Neural cell (in vitro differentiated cells): ENCODE measurements around the gene ANKZF1. TPM values are rescaled to one million over a fixed set of nuclear protein-coding genes. Genes with fewer than 3 reads are reported as not detected.

Experiments used
- H2AFZ ChIP-seq: fragments of 200-600, 300-800 bp; sonication (generic), shearing (Covaris generic); 2 replicates; pipeline ENCODE4 v1.6.0; 2014; ENCODE audit warnings: low read depth, mild to moderate bottlenecking, antibody characterized with exemption, low read length, moderate library complexity
- H3F3A ChIP-seq: fragments of 200-600 bp; shearing (Covaris generic); 2 replicates; pipeline ENCODE4 v1.6.1; 2016; ENCODE audit warnings: mild to moderate bottlenecking, moderate library complexity, mixed read lengths, antibody characterized with exemption, low read length; ENCODE audit not compliant: insufficient read depth, poor library complexity, severe bottlenecking
- H3K27ac ChIP-seq: fragments of 200-600, 300-800 bp; sonication (generic), shearing (Covaris generic); 2 replicates; pipeline ENCODE4 v1.5.1; 2014; ENCODE audit warnings: mild to moderate bottlenecking, low read length, moderate library complexity
- H3K27me3 ChIP-seq: fragments of 300-800, 200-600 bp; sonication (generic), shearing (Covaris generic); 2 replicates; pipeline ENCODE4 v1.6.0; 2014; ENCODE audit warnings: mild to moderate bottlenecking, low read depth, low read length, moderate library complexity; ENCODE audit not compliant: insufficient read depth
- H3K36me3 ChIP-seq: fragments of 300-800, 200-600 bp; sonication (generic), shearing (Covaris generic); 2 replicates; pipeline ENCODE4 v1.5.1; 2014; ENCODE audit warnings: mild to moderate bottlenecking, antibody characterized with exemption, low read length, moderate library complexity; ENCODE audit not compliant: insufficient read depth
- H3K4me2 ChIP-seq: fragments of 300-800, 200-600 bp; sonication (generic), shearing (Covaris generic); 2 replicates; pipeline ENCODE4 v1.6.0; 2014; ENCODE audit warnings: mild to moderate bottlenecking, low read length
- H3K4me3 ChIP-seq: fragments of 300-800, 200-600 bp; sonication (generic), shearing (Covaris generic); 2 replicates; pipeline ENCODE4 v1.5.1; 2014; ENCODE audit warnings: mild to moderate bottlenecking, low read length, moderate library complexity
- H3K79me2 ChIP-seq: fragments of 200-600 bp; shearing (Covaris generic); replicated peaks from 2 replicates; pipeline ENCODE4 v1.6.0; 2014; ENCODE audit warnings: mild to moderate bottlenecking, low read length, moderate library complexity; ENCODE audit not compliant: insufficient read depth
- H3K9ac ChIP-seq: fragments of 300-800, 200-600 bp; sonication (generic), shearing (Covaris generic); 2 replicates; pipeline ENCODE4 v1.6.1; 2016; ENCODE audit warnings: mild to moderate bottlenecking, low read length, mixed read lengths
- H3K9me2 ChIP-seq: fragments of 200-600 bp; shearing (Covaris generic); 2 replicates; pipeline ENCODE4 v1.6.1; 2016; ENCODE audit warnings: mild to moderate bottlenecking, low read length, mixed read lengths; ENCODE audit not compliant: insufficient read depth
- H3K9me3 ChIP-seq: fragments of 200-600, 300-800 bp; sonication (generic), shearing (Covaris generic); 2 replicates; pipeline ENCODE4 v1.6.1; 2016; ENCODE audit warnings: mild to moderate bottlenecking, mixed run types, low read length, moderate library complexity, mixed read lengths
- H4K20me1 ChIP-seq: fragments of 200-600 bp; shearing (Covaris generic); 2 replicates; pipeline ENCODE4 v1.6.1; 2016; ENCODE audit warnings: mild to moderate bottlenecking, mixed run types; ENCODE audit not compliant: insufficient read depth
- EP300 ChIP-seq: fragments of 450-650 bp; conservative IDR thresholded peaks from 2 replicates; pipeline ENCODE4 v1.6.1; 2014; ENCODE audit warnings: antibody characterized with exemption, mild to moderate bottlenecking, moderate library complexity; ENCODE audit not compliant: poor library complexity, severe bottlenecking
- EZH2 ChIP-seq: fragments of 200-600, 300-800 bp; shearing (Covaris generic), sonication (generic); IDR thresholded peaks from 2 replicates; pipeline ENCODE4 v1.6.1; 2014; ENCODE audit warnings: antibody characterized with exemption, low read length, borderline replicate concordance, mild to moderate bottlenecking; ENCODE audit not compliant: insufficient read depth, poor library complexity, severe bottlenecking
- MXI1 ChIP-seq: fragments of 450-650 bp; conservative IDR thresholded peaks from 2 replicates; pipeline ENCODE4 v1.6.1; 2014; ENCODE audit warnings: antibody characterized with exemption, mild to moderate bottlenecking; ENCODE audit not compliant: poor library complexity, severe bottlenecking
- POLR2AphosphoS5 ChIP-seq: IDR thresholded peaks from 2 replicates; pipeline ENCODE4 v1.6.1; 2012
- RAD21 ChIP-seq: fragments of 450-650 bp; conservative IDR thresholded peaks from 2 replicates; pipeline ENCODE4 v1.6.1; 2014; ENCODE audit warnings: antibody characterized with exemption, mild to moderate bottlenecking, moderate library complexity
- REST ChIP-seq: IDR thresholded peaks from 2 replicates; pipeline ENCODE4 v1.6.1; 2012; ENCODE audit warnings: borderline replicate concordance
- TAF1 ChIP-seq: IDR thresholded peaks from 2 replicates; pipeline ENCODE4 v1.6.1; 2012; ENCODE audit warnings: low read depth
- polyA plus RNA-seq: library from polyadenylated mRNA; depleted of rRNA; stranded (reverse); fragments of >200 nt; gene quantifications from 2 replicates; pipeline ENCODE4 v1.2.3, GENCODE V29; 2014
- TF ChIP-seq, protein P1 (sequence below): fragments of 450-650 bp; IDR thresholded peaks from 2 replicates; pipeline ENCODE4 v1.5.1; 2014; ENCODE audit warnings: antibody characterized with exemption, mild to moderate bottlenecking, moderate library complexity; ENCODE audit not compliant: poor library complexity, severe bottlenecking

ANKZF1 gene
- polyA plus RNA-seq, 1 donor from 2014 or later, result 185 TPM

DNA sequence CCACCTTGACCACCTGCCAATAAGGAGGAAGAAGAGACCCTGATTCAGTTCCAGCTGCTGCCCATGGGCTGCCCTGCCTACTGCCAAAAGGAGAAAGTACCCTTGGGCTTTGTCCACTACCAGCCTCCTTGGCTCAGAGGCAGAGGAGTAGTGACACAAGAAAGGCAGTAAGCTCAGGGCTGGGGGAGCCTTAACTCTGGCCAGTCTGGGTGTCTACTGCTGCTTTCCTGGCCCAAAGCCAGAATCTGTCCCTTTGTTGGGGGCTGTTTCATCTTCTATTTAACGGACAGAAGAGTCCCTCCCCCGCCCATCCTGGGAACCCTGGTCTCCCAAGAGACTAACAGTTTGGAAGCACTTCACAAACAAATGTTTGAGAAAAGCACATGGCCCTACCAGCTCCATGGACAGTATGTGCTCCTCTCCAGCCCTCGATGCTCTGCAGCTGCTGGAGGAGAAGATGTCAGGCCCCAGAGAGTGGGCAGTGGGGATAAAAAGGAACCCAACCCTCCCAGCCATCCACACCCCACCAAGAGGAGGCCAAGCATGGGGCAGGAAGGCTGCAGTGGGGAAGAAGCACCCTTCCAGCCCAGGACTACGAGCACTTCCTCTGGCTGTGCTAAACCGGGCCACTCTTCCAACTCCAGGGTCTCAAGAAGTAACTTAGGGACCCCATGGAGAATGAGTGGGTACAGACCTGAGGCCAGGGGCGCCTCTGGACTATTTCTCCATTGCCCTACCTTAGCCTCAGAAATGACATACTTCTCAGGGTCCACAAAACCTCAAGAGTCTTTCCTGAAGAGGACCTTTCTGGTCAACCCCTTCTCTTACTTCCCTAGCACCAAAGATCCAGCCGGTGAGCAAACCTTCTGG lies 1.3 kb upstream of the ANKZF1 start:
- Histone ChIP-seq H3K4me2 (peak overlapping the region; percentile 95), H3K27me3 (no peaks in the 10 kb centered on the region), H4K20me1 (no peaks in the 10 kb centered on the region), H2AFZ (peak overlapping the region; percentile 41), H3K79me2 (peaks cover 17% of the 10 kb centered on the region), H3K4me3 (peak overlapping the region; percentile 78), H3K9me3 (no peaks in the 10 kb centered on the region), H3F3A (peaks cover 6% of the 10 kb centered on the region), H3K27ac (peak overlapping the region; percentile 96), H3K9ac (peak overlapping the region; percentile 93), H3K9me2 (no peaks in the 10 kb centered on the region), H3K36me3 (no peaks in the 10 kb centered on the region)
- TF ChIP-seq REST (no peak), POLR2AphosphoS5 (no peak)

DNA sequence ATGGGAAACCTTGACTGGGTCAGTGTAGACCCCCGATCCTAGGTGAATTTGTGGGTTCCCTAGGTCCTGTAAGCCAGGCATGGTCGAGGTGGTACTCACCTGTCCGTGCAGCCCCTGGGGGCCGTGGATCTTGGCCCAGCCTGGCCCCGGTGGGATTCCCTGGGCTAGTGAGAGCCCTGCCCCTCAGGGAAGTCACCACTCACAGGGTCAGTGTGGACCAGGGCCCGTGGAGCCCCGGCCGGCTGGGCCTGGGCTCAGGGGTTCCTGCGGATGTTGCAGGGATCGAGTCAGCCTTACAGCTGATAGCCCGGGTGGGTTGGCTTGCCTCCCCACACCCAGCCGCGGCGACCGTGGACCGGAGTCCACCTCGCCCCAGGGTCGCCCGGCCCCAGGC lies 698 bp upstream of the ANKZF1 start:
- Histone ChIP-seq H3K4me3 (peak overlapping the region; percentile 78), H4K20me1 (no peaks in the 10 kb centered on the region), H3K9me3 (no peaks in the 10 kb centered on the region), H3K4me2 (peak overlapping the region; percentile 95), H3K27ac (peak overlapping the region; percentile 96), H3F3A (peaks cover 6% of the 10 kb centered on the region), H3K79me2 (peaks cover 17% of the 10 kb centered on the region), H3K9ac (peak overlapping the region; percentile 93), H3K9me2 (no peaks in the 10 kb centered on the region), H3K36me3 (no peaks in the 10 kb centered on the region), H2AFZ (peak overlapping the region; percentile 41), H3K27me3 (no peaks in the 10 kb centered on the region)
- peak; percentile 48 for TF ChIP-seq TAF1
- TF ChIP-seq EZH2, result no peak

GRCh38 chr2:219230059-219230540 lies 494 bp downstream of the ANKZF1 start:
- Histone ChIP-seq H2AFZ (no peak overlapping the region), H3K79me2 (peaks cover 17% of the 10 kb centered on the region), H3K27ac (peak overlapping the region; percentile 96), H3K4me3 (peak overlapping the region; percentile 78), H3K27me3 (no peaks in the 10 kb centered on the region), H3K4me2 (peak overlapping the region; percentile 76), H3F3A (peaks cover 6% of the 10 kb centered on the region), H3K9ac (peak overlapping the region; percentile 74), H3K9me2 (no peaks in the 10 kb centered on the region), H3K36me3 (no peaks in the 10 kb centered on the region), H4K20me1 (no peaks in the 10 kb centered on the region), H3K9me3 (no peaks in the 10 kb centered on the region)
- no peak for TF ChIP-seq EP300
- peak; percentile 87 for TF ChIP-seq MXI1
- no peak for TF ChIP-seq POLR2AphosphoS5
- TF ChIP-seq, protein P1, sequence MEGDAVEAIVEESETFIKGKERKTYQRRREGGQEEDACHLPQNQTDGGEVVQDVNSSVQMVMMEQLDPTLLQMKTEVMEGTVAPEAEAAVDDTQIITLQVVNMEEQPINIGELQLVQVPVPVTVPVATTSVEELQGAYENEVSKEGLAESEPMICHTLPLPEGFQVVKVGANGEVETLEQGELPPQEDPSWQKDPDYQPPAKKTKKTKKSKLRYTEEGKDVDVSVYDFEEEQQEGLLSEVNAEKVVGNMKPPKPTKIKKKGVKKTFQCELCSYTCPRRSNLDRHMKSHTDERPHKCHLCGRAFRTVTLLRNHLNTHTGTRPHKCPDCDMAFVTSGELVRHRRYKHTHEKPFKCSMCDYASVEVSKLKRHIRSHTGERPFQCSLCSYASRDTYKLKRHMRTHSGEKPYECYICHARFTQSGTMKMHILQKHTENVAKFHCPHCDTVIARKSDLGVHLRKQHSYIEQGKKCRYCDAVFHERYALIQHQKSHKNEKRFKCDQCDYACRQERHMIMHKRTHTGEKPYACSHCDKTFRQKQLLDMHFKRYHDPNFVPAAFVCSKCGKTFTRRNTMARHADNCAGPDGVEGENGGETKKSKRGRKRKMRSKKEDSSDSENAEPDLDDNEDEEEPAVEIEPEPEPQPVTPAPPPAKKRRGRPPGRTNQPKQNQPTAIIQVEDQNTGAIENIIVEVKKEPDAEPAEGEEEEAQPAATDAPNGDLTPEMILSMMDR, result no peak
- peak; percentile 48 for TF ChIP-seq RAD21
- no peak for TF ChIP-seq REST
